HK-2 (cell line): Measurements from ENCODE around the gene KCNA2.

ENCODE experiments used
- DNase-seq: peaks from one replicate; pipeline ENCODE4 v3.0.0-alpha.2; 2018; ENCODE audit not compliant: unreplicated experiment

The KCNA2 gene

DNA sequence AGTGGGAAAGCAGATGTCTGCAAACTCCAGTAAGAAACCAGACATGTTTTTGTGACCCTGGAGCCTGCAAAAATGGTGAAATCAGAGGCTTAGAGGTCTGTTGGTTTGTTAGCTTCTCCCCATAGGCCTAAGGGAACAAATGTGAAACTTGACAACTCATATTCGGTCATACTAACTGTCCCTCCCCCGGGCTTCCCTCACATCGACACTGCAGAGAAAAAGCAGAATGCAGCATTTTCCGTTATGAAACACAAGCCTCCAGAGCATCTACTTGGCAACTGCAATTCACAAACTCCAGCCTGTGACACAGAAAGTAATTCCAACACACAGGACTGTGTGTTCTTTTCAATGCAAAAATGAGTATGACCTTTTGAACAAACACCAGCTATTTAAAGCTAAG is 3.7 kb downstream of the KCNA2 start:
- DNase-seq: no peak

GRCh38 chr1:110601332-110601731 is 4.8 kb downstream of the KCNA2 start:
- DNase-seq: no peak

DNA sequence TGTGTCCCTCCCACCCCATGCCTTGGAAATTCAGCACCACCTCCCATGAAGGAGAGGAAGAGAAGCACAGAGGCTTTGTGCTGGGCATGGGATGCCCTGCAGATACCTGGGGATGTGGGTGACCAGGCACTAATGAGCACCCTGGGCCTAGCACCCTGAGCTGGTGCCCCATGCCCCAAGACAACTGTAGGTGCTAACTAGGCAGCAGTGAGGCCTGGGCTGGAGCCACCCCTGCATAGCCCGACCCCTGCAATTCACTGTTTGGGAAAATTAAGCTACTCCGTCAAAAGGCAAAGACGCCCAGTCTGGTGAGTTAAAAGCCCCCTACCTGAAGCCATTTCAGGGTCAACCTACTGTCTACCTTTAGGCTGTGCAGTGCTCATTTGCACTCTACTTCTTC is 5.4 kb downstream of the KCNA2 start:
- no peak for DNase-seq

GRCh38 chr1:110597966-110598365 is 8.2 kb downstream of the KCNA2 start:
- no peak for DNase-seq

DNA sequence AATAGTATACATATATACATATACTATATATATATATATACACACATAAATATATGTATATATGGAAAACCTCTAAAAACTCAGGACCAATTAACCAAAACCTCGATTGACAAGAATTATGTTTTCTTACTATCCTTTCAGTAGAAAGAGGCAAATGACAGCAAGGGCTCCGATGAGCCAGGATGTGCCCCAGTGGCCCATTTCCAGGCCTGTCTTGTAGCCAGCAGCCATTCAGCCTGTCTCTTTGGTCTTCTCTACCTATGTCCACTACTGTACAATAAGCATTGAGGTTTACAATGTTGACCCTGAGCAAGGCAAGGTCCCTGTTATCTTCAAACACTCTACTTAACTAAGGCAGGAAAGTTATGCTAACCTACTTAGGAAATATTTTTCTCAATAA is 9.8 kb downstream of the KCNA2 start:
- DNase-seq: no peak

DNA sequence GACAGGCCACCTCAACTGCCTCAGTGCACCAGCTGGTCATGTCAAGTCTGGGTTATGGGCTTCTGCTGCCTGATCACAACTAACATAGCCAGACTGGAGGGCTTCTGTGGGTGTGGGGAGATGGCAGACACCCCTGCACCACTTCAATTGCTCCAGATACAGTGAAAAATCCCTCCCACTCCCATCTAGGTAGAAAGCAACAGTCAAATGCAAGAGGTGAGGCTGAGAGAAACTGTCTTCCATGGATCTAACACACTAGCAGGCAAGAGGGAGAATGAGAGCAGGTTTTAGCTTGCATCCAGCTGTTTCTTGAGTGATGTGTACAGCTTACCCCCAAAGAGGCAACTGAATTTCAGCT is 10.8 kb downstream of the KCNA2 start:
- DNase-seq: no peak

DNA sequence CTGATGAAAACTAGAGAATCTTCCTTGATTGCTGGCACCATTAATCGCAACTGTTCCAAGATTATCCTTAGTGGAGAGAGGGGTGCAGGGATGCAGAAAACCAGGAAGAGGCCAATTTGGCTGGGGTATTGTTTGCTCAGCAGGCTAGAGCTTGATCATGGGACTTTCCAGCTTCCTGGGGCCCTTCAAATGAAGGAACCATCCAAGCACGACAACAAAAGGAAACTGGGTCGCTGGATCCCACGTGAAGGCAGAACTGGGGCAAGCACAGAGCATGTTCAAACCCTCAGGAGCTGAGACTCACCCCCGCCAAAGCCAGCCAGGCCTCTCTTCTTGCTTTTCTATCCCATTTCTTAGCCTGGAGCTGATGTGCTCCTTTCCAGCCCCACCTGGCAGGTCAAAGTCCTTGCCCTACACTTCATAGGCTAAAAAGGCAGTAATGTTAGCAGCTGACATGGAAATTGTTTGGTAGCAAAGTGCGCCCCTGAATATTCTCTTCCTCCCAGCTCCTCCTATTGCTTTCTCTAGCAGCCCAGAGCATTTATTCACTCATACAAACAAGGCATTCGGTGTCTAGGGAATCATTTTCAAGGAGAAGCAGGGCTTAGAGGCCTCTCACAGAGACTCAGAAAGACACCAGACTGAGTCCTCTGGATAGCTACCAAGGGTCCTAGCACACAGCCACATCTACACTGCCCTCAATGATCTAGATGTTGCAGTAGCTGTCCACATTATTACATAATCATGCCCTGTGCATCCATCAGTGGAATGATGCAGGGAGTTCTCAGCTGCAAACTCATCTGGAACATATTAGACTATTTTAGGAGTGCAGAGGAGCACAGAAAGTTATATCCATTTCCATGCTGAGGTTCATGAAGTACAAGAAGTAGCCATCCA is 11.5 kb downstream of the KCNA2 start:
- no peak for DNase-seq

DNA sequence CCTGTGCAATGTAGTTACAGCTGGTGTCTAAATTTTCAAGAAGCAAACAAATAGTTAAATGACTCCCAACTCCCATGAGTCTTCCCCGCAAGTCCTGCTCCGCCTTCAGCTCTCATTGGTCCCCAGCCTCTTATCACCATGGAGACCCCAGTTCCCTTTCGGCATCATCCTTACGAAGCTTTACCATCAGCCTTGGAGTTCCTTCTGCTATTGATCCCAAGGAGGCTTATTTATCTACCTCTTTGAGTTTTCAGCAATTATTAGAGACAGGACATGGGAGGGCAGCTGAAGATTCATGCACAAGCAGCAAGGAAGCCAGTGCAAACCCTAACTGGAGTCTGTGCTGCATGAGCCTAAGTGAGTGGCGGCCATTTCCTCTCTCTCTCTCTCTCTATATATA is 12.3 kb downstream of the KCNA2 start:
- DNase-seq: no peak

DNA sequence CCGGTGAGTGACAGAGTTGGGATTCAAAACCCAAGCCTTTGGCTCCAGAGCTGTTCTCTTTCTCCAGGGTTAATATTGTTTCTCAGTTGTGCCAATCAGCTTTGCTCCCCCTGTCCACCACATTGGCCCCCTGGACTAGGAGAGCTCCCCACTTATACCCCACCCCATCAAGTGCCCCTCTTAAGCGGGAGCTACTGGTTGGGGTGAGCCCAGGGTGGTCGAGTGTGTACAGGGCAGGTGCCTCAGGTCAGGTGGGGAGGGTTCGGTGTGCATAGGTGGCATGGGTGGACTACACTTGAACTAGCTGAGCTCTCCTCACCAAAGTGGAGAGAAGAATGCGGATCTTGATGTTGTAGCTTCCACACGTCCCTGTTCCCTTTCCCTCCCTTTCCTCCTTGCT is 14.2 kb downstream of the KCNA2 start:
- DNase-seq: no peak

DNA sequence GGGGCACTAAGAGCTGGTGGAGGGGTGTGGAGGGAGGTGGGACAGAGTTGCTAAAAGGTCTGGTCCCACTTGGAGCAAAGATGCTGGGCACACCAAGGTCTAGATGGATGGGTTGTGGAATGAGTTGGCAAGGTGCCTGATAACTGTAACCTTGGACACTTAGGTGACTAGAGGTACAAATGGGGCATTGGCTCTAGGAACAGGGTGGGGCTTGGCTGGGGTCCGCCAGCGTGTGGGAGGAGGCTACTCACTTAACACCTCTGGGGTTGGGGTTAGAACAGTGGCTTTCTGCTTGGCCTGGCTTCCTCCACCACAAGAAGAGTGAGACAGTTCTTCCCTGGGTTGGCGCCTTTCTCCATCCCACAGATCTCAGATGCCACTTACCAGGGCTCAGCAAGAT is 17.2 kb downstream of the KCNA2 start:
- DNase-seq: no peak

- no peak for DNase-seq
Observed at GRCh38 chr1:110588486-110588885, 17.7 kb downstream of the KCNA2 start.

DNA sequence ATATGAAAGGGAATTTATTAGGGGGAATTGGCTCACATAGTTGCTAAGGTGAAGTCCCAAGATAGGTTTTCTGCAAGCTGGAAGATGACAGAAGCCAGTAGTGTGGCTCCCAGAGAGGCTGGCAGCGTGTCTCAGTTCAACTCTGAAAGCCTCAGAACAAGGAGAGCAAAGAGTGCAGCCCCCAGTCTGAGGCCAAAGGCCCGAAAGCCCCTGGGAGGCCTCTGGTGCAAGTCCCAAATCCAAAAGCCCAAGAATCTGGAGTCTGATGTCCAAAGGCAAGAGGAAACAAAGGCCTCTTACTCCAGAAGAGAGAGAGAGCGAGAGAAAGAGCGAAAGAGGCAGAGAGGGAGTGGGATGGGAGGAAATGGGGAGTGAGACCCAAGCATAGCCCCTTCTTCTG is 18.3 kb downstream of the KCNA2 start:
- DNase-seq: no peak

DNA sequence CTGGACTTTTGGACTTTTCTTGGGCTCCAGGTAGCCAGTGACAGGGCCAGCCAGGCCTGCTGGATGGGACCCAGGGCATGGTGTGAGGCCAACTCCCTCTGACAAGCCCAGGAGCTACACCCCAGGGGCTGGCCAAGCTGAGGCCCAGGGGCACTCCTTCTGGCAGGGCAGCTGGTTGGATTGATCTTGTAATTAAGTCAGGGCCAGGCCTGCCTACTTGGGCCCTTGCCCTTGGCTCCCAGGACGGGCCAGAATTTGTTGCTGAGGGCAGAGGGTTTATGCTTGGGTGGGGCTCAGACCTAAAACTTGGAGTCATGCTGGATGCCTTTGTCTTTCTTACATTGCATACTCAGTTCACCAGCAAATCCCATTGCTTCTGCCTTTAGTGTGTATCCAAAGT is 20.7 kb downstream of the KCNA2 start:
- DNase-seq: no peak

DNA sequence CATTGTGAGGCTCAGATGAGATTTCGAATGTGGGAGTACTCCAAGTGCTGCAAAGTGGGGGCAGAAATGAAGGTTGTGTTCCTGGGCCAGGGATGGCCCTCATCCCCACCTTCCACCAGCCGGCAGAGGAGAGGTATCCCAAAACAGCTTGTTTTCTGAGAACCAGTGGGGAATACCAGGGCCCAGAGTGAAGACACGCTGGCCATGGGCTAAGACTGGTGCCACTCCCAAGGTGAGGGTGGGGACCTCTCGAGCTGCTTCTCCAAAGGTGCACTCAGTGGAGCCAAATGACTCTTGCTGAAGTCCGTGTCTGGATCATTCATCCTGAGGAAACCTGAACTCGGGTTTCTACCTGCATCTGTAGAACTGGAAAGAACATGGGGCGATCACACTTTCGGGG is 22.1 kb downstream of the KCNA2 start:
- no peak for DNase-seq

- no peak for DNase-seq
Observed at GRCh38 chr1:110583505-110583904, 22.7 kb downstream of the KCNA2 start.

GRCh38 chr1:110582378-110582777 is 23.8 kb downstream of the KCNA2 start:
- no peak for DNase-seq

- DNase-seq: no peak
Observed at GRCh38 chr1:110581682-110582145, 24.4 kb downstream of the KCNA2 start.

GRCh38 chr1:110580244-110580643 is 25.9 kb downstream of the KCNA2 start:
- DNase-seq: no peak

DNA sequence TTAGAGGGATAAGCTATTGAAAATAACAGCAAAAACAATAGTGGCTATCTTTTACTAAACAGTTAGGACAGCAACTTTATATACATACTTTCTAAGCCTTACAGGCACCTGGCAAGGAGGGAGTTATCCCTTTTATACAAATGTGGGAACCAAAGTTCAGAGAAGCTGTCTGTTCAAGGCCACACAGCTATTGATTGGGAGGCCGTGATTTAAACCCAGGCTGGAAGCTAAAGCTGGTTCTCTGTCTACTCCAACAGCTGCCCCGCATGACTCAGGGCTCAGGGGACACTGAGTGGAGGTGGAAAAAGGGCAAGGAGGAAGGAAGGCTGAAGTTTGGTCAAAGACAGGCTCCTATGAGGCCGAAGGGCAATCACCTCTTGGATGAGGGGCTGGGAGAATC is 26.7 kb downstream of the KCNA2 start:
- DNase-seq: no peak

DNA sequence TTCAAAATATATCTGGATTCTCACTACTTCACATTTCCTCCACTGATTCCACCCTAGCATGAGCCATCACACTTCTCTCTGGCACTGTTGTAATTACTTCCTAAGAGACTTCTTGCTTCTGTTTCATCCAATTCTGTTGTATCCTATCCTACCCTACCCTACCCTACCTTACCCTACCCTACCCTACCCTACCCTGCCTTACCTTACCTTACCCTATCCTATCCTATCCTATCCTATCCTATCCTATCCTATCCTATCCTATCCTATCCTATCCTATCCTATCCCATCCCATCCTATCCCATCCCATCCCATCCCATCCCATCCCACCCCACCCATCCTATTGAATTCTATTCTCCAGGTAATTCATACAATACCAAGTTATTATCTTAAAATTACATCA is 29.7 kb downstream of the KCNA2 start:
- no peak for DNase-seq

DNA sequence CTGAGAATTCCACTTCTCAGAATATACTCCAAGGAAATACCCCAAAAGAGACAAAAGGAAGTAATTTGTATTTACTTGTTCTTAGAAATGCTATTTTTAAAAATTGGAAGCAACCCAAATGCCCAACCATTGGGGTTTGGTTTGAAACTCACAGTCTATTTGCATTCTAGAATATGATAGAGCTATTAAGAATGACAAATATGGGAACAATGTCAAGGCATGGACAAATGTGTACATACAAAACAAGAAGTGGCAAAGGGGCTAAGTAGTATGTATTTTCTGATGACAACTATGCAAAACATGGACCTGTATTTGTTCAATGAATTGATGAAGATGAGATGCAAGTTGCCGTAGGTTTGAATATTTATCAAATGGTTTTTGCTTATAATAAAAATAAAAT is 32.8 kb downstream of the KCNA2 start:
- DNase-seq: no peak

- DNase-seq: no peak
Observed at GRCh38 chr1:110572751-110573150, 33.4 kb downstream of the KCNA2 start.

DNA sequence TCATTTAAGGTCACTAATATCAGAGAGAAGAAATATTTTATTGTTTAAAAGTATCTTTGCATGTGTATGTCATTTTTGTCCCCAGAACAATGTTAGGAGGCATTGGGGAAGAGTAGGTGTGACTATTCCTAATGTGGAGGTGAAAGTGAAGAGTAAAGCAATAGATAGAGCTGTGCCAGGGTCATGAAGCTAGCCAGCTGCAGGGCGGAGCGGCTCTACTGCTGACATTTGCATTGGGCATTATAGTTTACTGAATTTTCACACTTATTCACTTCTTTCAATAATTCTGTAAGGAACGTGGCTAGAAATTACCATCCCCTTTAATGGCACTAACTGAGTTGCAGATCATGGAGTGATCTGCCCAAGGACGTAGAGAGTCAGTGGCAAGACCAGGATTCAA is 35.3 kb downstream of the KCNA2 start:
- DNase-seq: no peak

GRCh38 chr1:110570307-110570706 is 35.9 kb downstream of the KCNA2 start:
- DNase-seq: no peak
